Activated naive CD8-positive, alpha-beta T cell treated with anti-CD3 and anti-CD28 coated beads, Interleukin-2, amount 50 U/mL, for 16 hours (primary cell): ENCODE results near the gene C6orf132.

Source experiments
- DNase-seq: peaks from one replicate; pipeline ENCODE4 v3.0.0-alpha.2; 2020; ENCODE audit warnings: low read depth, low spot score

The C6orf132 gene

DNA sequence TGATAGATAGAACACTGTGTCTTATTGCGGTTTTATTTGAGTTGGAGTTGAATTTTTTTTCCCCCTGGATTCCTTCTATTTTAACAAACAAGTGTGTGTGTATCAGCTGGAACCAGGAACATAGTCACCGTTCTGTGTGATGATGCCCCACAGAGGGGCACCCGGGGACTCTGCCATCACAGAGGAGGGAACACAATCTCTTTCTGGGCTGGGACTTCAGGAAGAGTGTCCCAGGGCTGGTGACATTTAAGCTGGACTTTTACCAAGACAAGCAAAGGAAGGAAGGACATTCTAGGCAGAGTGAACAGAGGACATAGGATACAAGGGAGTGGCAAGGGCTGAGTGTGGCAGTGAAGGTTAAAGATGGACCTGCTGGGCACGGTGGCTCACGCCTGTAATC is 58.9 kb downstream of the C6orf132 start:
- DNase-seq, result no peak

DNA sequence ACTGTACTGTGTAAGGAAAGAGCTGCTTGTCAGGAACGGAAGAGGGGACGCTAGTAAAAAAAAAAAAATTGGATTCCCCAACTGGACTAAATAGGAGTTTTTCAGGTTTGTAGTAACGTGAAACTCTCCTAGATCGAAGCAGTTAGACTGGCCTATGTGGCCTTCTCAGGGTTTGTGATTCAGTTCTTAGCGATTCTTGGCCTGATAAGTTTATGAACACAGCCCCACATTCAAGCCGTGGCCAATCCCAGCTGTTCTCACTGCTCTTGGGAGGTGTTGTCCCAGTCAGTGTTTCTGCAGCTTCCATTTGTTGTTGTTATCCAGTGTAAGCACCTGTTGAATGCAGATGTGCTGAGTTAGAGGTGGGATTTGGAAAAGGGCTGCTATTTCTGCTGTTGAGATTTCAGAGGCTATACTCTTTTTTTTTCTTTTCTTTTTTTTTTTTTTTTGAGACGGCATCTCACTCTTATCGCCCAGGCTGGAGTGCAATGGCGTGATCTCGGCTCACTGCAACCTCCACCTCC is 62.4 kb downstream of the C6orf132 start:
- no peak for DNase-seq

DNA sequence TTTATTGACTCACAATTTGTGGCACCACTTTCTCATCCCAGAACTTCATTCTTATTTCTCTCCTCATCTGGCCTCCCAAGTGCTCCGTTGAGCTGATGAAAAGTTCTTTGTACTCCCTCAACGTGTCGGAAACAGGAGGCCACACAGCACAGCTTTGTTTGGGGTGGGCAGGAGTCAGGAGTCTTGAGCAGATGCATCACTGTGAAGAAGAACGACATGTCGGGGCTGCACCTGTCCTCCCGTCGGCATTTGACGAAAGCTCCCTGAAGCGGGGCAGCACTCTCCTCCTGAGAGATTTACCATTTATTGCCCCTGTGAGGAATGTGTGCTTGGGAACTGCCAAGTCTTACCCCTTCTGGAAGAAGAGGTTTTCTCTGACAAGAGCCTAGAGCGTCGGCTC is 64.0 kb downstream of the C6orf132 start:
- no peak for DNase-seq

- peak; percentile 43 for DNase-seq
Observed at GRCh38 chr6:42075159-42075838, 67.1 kb downstream of the C6orf132 start.

DNA sequence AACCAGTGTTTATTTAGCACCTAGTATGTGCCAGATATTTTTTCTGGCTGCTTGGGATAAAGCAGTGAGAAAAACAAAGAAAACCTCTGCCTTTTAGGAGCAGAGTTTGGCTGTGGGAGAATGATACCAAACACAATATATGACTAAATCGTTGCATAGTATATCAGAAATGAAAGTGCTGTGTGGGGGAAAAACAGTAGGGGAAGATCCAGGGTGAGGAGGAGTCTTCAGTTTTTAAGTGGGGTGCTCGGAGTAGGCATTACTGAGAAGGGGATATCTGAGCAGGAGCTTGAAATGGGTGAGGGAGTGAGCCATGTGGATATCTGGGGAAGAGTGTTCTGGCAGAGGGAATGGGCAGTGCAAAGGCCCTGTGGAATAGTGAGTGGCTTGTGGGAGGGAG is 69.1 kb downstream of the C6orf132 start:
- DNase-seq, result no peak

DNA sequence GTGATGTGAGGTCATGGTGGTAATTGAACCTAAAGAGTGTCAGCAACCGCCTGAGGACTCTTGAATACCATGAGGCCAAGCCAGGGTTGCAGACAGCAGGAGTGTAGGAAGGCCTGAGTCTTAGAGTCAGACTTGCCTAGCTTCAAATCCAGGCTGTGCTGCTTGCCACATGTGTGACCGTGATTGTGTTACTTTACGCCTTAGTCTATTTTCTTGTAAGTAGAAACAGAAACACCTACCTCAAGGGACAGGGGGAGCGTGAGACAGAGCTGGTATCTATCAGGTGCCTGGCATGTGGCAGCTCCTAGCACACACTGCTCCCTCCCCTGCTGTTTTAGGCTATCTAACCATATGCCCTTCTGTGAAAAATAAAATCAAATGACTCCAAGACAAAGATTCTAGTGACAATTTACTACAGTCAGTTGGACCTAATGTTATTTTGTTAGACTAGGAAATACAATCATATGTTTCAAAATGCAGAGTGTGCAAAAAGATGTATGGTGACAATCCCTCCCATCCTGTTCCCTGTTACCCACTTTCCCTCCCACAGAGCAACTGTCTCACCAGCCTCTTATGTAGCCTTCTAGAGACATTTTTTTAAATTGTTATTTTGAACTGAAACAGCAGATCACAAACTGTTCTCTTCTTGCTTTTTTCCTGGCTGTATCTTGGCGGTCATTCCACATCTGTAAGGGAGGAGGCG is 70.4 kb downstream of the C6orf132 start:
- DNase-seq, result no peak

DNA sequence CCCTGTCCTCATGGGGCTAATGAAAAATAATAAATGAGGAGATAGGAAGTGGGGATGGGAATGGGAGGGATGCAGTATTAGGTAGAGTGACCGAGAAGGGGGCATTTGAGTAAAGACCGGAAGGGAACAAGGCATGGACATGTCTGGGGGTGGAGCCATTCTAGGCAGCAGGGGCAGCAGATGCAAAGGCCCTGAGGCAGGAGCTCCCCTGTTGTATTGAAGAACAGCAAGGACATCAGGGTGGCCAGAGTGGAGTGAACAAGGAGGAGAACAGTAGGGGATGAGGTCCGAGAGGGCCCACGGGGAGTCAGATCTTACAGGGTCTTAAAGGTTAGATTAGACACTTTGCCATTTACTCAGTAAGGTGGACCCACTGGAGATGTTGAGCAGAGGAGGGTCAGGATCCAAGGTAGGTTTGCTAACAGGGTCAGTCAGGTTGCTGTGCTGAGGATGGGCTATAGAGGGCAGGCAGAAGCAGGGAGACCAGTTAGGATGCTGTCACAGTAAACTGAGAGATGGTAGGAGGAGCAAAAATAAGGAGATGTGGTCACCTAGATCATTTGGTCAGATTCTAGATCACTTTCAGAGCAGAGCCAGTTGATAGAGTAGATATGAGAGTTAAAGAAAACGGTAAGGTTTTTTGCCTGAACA is 73.4 kb downstream of the C6orf132 start:
- DNase-seq, result no peak

DNA sequence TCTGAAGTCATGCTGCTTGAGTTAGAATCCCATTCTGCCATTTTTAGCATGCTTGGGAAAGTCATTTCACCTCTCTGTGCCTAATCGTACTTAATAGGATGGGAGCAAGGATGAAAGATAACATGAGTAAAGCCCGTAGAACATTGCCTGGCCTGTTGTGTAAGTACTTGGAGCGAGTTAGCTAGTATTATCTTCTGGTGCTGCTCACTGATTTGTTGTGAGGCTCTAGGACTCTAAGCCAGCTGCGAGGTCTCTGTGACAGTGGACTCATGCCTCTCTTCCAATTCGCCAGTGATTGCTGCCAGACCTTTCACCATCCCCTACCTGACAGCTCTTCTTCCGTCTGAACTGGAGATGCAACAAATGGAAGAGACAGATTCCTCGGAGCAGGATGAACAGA is 74.2 kb downstream of the C6orf132 start:
- DNase-seq, result no peak

GRCh38 chr6:42066156-42066675 is 76.2 kb downstream of the C6orf132 start:
- DNase-seq, result no peak

- DNase-seq, result no peak
Observed at GRCh38 chr6:42059743-42060142, 82.7 kb downstream of the C6orf132 start.

DNA sequence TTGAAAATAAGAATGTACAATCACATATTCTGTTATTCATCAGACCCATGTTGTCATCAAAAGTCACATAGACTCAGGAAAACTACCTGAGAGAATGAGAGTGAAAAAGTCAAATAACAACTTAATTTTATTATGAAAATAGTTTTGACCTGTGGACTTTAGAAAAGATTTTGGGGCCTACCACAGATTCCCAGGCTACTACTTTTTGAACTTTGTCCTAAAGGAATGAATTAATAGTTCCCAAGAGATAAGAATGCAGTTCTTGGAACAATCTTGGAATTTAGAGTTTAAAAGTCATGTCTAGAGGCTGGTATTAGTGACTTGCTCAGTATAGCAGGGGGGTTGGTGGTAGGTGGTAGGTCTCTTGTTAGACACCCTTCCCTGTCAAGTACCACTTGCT is 88.8 kb downstream of the C6orf132 start:
- no peak for DNase-seq

- no peak for DNase-seq
Observed at GRCh38 chr6:42051268-42051653, 91.2 kb downstream of the C6orf132 start.
